ENCODE measurements around the gene SNX14.

The SNX14 gene

DNA sequence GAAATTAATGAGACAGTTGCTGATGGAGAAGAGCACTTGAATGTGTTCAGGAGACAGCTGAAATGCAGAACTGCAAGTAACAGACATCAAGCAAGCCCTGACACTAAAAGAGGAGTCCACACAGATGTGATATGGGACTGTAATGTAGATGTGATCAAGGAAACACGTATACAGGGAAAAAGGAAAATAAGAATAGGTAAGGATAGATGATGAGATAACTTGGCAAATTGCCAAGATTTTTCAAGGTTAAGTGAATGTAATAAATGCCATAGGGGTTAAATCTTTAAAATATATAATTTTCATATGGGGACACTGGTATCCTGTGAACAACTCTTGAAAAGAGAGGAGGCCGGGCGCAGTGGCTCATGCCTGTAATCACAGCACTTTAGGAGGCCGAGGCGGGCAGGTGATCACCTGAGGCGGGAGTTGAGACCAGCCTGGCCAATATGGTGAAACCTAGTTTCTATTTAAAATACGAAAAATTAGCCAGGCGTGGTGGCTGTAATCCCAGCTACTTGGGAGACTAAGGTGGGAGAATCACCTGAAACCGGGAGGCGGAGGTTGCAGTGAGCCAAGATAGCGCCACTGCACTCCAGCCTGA, 7.2 kb upstream of the SNX14 start (continued):
- TF ChIP-seq, protein P1, sequence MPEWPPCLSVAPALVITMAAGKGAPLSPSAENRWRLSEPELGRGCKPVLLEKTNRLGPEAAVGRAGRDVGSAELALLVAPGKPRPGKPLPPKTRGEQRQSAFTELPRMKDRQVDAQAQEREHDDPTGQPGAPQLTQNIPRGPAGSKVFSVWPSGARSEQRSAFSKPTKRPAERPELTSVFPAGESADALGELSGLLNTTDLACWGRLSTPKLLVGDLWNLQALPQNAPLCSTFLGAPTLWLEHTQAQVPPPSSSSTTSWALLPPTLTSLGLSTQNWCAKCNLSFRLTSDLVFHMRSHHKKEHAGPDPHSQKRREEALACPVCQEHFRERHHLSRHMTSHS (tag by site-specific recombination; IDR thresholded peaks at IDR 0.05): no peak
- TF ChIP-seq, protein P2, sequence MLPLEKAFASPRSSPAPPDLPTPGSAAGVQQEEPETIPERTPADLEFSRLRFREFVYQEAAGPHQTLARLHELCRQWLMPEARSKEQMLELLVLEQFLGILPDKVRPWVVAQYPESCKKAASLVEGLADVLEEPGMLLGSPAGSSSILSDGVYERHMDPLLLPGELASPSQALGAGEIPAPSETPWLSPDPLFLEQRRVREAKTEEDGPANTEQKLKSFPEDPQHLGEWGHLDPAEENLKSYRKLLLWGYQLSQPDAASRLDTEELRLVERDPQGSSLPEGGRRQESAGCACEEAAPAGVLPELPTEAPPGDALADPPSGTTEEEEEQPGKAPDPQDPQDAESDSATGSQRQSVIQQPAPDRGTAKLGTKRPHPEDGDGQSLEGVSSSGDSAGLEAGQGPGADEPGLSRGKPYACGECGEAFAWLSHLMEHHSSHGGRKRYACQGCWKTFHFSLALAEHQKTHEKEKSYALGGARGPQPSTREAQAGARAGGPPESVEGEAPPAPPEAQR (tag by site-specific recombination; IDR thresholded peaks at IDR 0.05): no peak
- TF ChIP-seq ZNF433 (tag by site-specific recombination; IDR thresholded peaks at IDR 0.05; ENCODE audit: low read depth) (no peak), ZNF175 (tag by site-specific recombination; IDR thresholded peaks at IDR 0.05) (no peak), TRIM28 (IDR thresholded peaks at IDR 0.05; ENCODE audit: borderline replicate concordance, low read length) (no peak), ZNF350 (tag by site-specific recombination; IDR thresholded peaks at IDR 0.05) (peak; percentile 92), ZNF19 (tag by site-specific recombination; IDR thresholded peaks at IDR 0.05; ENCODE audit: low read depth) (no peak), ZNF777 (tag by site-specific recombination; IDR thresholded peaks at IDR 0.05; ENCODE audit: borderline replicate concordance) (no peak), ZNF366 (tag by site-specific recombination; conservative IDR thresholded peaks at IDR 0.05) (peak; percentile 70), ZBTB1 (tag by site-specific recombination; IDR thresholded peaks at IDR 0.05) (no peak), ZNF114 (tag by site-specific recombination; IDR thresholded peaks at IDR 0.05) (no peak), REPIN1 (tag by site-specific recombination; IDR thresholded peaks at IDR 0.05; ENCODE audit: low read depth) (no peak), ZNF24 (tag by site-specific recombination; IDR thresholded peaks at IDR 0.05) (no peak), KLF16 (tag by site-specific recombination; IDR thresholded peaks at IDR 0.05) (0 out of 2 replicates have a peak, but pooled peaks have one; percentile 22), MYNN (tag by site-specific recombination; IDR thresholded peaks at IDR 0.05; ENCODE audit: borderline replicate concordance) (no peak), ZNF561 (tag by site-specific recombination; IDR thresholded peaks at IDR 0.05; ENCODE audit: borderline replicate concordance) (peak; percentile 79; the same call in 1 of the 2 replicates)
- TF ChIP-seq, protein P3, sequence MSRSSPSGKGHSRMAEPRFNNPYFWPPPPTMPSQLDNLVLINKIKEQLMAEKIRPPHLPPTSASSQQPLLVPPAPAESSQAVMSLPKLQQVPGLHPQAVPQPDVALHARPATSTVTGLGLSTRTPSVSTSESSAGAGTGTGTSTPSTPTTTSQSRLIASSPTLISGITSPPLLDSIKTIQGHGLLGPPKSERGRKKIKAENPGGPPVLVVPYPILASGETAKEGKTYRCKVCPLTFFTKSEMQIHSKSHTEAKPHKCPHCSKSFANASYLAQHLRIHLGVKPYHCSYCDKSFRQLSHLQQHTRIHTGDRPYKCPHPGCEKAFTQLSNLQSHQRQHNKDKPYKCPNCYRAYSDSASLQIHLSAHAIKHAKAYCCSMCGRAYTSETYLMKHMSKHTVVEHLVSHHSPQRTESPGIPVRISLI (tag by site-specific recombination; IDR thresholded peaks at IDR 0.05): no peak
- TF ChIP-seq, protein P4, sequence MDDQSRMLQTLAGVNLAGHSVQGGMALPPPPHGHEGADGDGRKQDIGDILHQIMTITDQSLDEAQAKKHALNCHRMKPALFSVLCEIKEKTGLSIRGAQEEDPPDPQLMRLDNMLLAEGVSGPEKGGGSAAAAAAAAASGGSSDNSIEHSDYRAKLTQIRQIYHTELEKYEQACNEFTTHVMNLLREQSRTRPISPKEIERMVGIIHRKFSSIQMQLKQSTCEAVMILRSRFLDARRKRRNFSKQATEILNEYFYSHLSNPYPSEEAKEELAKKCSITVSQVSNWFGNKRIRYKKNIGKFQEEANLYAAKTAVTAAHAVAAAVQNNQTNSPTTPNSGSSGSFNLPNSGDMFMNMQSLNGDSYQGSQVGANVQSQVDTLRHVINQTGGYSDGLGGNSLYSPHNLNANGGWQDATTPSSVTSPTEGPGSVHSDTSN (CRISPR knock-in tag; IDR thresholded peaks at IDR 0.05): no peak
- TF ChIP-seq, protein P5, sequence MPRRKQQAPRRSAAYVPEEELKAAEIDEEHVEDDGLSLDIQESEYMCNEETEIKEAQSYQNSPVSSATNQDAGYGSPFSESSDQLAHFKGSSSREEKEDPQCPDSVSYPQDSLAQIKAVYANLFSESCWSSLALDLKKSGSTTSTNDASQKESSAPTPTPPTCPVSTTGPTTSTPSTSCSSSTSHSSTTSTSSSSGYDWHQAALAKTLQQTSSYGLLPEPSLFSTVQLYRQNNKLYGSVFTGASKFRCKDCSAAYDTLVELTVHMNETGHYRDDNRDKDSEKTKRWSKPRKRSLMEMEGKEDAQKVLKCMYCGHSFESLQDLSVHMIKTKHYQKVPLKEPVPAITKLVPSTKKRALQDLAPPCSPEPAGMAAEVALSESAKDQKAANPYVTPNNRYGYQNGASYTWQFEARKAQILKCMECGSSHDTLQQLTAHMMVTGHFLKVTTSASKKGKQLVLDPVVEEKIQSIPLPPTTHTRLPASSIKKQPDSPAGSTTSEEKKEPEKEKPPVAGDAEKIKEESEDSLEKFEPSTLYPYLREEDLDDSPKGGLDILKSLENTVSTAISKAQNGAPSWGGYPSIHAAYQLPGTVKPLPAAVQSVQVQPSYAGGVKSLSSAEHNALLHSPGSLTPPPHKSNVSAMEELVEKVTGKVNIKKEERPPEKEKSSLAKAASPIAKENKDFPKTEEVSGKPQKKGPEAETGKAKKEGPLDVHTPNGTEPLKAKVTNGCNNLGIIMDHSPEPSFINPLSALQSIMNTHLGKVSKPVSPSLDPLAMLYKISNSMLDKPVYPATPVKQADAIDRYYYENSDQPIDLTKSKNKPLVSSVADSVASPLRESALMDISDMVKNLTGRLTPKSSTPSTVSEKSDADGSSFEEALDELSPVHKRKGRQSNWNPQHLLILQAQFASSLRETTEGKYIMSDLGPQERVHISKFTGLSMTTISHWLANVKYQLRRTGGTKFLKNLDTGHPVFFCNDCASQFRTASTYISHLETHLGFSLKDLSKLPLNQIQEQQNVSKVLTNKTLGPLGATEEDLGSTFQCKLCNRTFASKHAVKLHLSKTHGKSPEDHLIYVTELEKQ (tag by site-specific recombination; IDR thresholded peaks at IDR 0.05; ENCODE audit: borderline replicate concordance): no peak
- TF ChIP-seq, protein P6, sequence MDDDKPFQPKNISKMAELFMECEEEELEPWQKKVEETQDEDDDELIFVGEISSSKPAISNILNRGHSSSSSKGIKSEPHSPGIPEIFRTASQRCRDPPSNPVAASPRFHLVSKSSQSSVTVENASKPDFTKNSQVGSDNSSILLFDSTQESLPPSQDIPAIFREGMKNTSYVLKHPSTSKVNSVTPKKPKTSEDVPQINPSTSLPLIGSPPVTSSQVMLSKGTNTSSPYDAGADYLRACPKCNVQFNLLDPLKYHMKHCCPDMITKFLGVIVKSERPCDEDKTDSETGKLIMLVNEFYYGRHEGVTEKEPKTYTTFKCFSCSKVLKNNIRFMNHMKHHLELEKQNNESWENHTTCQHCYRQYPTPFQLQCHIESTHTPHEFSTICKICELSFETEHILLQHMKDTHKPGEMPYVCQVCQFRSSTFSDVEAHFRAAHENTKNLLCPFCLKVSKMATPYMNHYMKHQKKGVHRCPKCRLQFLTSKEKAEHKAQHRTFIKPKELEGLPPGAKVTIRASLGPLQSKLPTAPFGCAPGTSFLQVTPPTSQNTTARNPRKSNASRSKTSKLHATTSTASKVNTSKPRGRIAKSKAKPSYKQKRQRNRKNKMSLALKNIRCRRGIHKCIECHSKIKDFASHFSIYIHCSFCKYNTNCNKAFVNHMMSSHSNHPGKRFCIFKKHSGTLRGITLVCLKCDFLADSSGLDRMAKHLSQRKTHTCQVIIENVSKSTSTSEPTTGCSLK (tag by site-specific recombination; IDR thresholded peaks at IDR 0.05): no peak
- TF ChIP-seq, protein P7, sequence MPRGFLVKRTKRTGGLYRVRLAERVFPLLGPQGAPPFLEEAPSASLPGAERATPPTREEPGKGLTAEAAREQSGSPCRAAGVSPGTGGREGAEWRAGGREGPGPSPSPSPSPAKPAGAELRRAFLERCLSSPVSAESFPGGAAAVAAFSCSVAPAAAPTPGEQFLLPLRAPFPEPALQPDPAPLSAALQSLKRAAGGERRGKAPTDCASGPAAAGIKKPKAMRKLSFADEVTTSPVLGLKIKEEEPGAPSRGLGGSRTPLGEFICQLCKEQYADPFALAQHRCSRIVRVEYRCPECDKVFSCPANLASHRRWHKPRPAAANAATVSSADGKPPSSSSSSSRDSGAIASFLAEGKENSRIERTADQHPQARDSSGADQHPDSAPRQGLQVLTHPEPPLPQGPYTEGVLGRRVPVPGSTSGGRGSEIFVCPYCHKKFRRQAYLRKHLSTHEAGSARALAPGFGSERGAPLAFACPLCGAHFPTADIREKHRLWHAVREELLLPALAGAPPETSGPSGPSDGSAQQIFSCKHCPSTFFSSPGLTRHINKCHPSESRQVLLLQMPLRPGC (tag by site-specific recombination; IDR thresholded peaks at IDR 0.05): no peak
- TF ChIP-seq, protein P8, sequence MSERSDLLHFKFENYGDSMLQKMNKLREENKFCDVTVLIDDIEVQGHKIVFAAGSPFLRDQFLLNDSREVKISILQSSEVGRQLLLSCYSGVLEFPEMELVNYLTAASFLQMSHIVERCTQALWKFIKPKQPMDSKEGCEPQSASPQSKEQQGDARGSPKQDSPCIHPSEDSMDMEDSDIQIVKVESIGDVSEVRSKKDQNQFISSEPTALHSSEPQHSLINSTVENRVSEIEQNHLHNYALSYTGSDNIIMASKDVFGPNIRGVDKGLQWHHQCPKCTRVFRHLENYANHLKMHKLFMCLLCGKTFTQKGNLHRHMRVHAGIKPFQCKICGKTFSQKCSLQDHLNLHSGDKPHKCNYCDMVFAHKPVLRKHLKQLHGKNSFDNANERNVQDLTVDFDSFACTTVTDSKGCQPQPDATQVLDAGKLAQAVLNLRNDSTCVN (tag by site-specific recombination; optimal IDR thresholded peaks at IDR 0.05): peak; percentile 10
